ENCODE data around the gene SIMC1.
"Not testable (repeated sequence)": the region's sequence is repeated elsewhere in the genome, so short reads cannot be mapped to it uniquely, and the experiment has no call there.

- TF ChIP-seq POLR2AphosphoS5, CTCF, POLR2A (IDR thresholded peaks at IDR 0.05): not testable (repeated sequence)
These were observed 5.0 kb upstream of the SIMC1 start for GRCh38 chr5:176233253-176233652.

Measured in prostate gland (tissue), 2 donors.